ENCODE measurements around the gene ZNF213. TPM values are rescaled to one million over a fixed set of nuclear protein-coding genes. Genes with fewer than 3 reads are reported as not detected.

The ZNF213 gene, protein sequence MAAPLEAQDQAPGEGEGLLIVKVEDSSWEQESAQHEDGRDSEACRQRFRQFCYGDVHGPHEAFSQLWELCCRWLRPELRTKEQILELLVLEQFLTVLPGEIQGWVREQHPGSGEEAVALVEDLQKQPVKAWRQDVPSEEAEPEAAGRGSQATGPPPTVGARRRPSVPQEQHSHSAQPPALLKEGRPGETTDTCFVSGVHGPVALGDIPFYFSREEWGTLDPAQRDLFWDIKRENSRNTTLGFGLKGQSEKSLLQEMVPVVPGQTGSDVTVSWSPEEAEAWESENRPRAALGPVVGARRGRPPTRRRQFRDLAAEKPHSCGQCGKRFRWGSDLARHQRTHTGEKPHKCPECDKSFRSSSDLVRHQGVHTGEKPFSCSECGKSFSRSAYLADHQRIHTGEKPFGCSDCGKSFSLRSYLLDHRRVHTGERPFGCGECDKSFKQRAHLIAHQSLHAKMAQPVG
- total RNA-seq: 6.6 and 14.6 TPM in 2 replicates

DNA sequence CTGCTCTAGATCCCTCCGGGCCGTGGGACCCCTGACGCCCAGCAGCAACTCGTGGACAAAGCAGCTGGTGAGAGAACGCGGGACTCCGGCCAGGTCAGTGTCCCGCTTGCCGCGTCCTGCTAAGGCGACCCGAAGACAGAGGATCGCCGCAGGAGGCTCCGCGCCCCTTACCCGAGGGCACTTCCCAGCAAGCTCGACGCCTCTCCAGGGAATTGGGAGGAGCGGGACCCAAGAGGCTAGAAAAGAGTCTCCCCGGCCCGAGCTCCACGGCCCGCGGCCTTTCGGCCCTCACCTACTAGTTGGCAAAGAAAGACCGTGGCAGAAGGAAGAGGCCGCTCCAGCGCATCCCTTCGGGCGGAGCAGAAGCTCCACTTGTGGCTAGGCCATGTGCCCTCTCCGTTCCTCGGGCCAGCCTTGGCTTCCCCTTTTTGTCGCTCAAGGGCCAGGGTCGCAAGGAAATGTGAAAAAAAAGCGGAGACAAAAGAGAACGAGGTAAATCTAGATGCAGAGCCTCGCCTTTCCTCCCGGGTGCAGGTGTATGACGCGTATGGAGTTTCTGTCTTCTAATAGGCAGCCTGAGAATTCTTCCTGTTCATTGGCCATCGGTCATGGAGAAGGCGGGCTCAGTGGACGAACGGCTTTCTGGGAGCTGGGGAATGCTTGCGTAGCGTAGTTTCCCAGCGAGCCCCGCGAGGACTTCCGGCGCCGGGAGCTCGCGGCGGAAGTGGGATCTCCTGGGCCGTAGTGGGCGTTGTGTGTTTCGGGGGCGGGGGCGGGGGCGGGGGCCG is at the start of gene ZNF213:
Gene ZNF213, plus strand, starts transcription at position 692 of the 788 bp plus-strand sequence. CDS start 2,252 bp downstream, outside the sequence.
- DNase-seq: peak; percentile 99

DNA sequence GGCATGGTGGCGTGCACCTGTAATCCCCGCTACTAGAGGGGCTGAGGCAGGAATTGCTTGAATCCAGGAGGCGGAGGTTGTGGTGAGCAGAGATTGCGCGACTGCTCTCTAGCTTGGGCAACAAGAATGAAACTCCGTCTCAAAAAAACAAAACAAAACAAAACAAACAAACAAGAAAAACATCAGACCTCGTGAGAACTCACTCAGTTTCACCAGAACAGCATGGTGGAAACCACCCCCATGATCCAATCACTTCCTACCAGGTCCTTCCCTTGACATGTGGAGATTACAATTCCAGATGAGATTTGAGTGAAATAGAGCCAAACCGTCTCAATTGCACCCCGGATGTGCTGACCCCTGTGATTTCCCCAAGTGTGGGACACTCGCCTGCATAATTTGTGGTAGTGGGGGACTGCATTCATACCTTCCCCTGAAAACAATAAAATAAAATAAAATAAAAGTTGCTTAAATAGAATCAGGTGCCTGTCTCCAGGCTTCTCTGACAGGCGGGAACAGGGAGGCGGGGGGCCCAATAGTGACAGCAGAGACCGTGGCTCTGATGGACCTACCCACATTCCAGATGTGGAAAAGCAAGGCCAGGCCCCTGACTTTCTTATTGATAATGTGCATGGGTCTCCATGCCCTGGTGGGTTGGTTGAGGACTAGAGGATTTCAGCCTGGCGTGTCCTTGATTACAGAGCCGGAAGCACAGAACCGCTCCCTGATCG is 48.8 kb upstream of the ZNF213 start:
- no peak for DNase-seq

DNA sequence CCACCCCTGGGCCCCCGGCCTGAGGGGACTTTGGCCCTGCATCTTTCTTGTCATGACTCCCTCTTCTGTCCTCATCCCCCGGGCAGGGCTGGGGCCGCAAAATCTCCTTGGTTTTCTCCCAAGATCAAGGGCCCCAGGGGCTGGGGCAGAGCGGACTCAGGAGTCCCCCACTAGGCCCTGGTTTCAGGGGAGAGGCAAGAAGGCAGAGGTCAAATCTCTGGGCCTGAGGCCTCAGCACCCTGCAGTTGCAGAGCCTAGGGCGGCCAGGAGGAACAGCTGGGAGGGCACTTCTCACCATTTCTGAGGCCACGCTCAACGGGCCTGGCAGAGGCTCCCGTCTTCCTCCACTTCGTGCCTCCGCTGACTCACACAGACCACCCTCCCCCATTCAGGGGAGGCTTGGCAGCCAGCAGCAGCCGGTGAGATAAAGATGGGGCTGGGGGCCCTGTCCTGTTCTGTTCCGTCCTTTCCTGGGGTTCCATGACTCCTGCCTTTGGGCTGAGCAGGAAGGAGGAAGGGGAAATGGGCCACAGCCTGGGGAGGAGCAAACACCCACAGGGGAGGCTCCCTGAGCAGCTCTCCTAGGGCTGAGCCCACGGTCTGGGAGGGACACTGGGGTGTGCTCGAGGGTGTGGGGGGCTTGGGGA is 48.1 kb upstream of the ZNF213 start:
- DNase-seq: peak; percentile 71

DNA sequence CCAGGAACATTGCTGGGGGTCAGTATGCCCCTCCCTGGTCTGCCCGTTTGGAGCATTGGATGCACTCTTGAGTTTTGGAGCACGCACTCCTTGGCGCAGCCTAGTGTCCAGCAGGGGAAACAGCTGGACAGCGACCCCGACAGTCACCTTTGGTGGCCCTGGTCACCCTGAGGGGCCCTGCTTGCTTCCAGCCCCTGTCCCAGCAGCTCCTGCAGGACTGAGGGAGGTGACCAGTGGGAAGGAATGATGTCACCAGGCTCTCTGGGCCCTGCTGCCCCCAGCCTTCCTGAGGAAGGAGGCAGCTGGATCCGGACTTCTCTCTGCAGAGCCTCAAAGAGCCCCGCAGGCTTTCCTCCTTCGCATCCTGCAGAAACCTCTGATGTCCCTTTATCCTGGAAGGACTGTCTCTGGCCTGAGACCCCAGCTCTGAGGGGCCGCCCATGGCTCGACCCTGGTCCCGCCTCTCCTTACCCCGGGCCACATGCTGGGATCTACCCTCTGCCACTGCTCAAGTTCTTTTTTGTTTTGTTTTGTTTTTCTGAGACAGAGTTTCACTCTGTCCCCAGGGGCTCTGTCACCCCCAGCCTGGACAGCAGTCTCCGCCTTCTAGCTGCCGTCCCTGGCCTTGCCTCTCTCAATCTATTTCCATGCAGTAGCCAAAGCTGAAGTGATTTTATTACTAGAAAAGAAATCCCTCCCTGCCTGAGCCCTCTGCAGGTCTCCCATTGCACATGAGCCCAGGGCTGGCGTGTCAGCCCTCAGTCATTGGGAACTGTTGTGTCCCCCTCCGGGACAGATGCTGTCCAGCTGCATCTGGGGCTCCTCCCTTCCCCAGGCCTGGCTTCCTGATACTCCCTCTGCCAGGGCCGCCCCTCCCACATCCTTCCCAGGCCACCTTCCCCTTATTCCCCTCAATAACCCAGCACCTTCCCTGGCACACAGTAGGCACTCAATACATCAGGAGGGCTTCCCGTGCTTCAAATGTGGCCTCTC is 47.3 kb upstream of the ZNF213 start:
- DNase-seq: peak; percentile 91

GRCh38 chr16:3088450-3088849 is 46.4 kb upstream of the ZNF213 start:
- DNase-seq: no peak

DNA sequence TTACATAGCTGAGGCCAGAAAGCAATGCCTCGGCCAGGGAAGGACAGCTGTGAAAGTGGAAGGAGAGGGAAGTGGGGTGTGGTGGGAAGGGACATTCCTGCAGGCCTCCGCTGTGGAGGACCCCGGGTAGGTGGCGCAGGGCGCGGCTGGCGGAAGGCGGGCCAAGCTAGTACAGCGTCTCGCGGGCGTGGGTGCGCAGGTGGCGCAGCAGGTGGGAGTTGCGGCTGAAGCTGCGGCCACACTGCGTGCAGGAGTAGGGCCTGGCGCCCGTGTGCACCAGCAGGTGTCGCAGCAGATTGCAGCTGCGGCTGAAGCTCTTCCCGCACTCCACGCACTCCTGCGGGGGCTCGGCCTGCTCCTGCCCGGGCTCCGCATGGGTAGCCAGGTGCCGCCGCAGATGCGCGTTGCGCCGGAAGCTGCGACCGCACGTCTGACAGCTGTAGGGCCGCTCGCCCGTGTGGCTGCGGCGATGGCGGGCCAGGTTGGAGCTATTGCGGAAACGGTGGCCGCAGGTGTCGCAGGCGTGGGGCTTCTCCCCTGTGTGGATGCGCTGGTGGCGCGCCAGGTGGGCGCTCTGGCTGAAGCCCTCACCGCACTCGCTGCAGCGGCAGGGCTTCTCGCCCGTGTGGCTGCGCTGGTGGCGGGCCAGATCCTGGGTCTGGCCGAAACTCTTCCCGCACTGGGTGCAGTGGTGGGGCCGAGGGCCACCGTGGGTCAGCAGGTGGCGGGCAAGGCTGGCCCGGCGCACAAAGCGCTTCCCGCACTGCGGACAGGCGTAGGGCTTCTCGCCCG is 45.7 kb upstream of the ZNF213 start:
- no peak for DNase-seq

- no peak for DNase-seq
These were observed 44.9 kb upstream of the ZNF213 start for GRCh38 chr16:3089717-3090592.

- DNase-seq: no peak
These were observed 43.3 kb upstream of the ZNF213 start for GRCh38 chr16:3091551-3091950.

- no peak for DNase-seq
These were observed 42.3 kb upstream of the ZNF213 start for GRCh38 chr16:3092501-3092941.

DNA sequence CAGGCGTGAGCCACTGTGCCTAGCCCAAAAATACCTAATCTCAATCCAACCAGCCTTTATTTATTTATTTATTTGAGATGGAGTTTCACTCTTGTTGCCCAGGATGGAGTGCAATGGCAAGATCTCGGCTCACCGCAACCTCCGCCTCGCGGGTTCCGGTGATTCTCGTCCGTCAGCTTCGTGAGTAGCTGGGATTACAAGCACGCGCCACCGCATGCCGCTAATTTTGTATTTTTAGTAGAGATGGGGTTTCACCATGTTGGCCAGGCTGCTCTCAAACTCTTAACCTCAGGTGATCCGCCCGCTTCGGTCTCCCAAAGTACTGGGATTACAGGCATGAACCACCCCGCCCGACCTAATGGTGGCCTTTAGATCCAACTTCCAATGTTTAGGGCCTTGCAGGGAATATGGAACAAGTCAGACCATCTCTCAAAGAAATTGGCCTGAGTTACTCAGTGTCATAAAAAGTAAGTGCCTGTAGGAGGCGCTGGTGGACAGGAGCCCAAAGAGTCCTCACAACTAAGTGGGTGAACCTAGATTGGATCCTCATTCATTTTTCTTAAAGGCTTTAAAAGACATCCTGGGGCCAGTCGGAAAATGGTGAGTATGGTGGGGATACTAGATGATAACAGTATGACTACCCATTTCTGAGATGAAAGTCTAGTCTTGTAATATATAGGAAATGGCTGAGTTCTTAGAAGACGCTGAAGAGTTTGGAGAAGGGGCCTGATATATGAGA is 40.4 kb upstream of the ZNF213 start:
- DNase-seq: peak; percentile 83

GRCh38 chr16:3095869-3096268 is 39.0 kb upstream of the ZNF213 start:
- DNase-seq: peak; percentile 55

DNA sequence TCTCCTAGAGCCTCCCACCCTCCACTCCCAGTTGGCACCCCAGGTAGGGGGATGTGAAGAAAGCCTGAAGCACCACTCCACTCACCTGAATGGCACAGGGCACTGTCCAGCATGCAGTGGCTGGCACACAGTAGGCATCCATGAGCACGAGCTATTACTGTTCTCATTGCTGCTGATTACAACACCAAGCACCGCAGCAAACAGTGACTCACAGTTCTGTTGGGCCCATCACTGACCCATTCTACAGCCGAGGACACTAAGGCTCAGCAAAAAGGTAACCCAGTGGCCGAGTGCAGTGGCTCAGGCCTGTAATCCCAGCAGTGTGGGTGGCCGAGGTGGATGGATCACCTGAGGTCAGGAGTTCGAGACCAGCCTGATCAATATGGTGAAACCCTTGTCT is 38.5 kb upstream of the ZNF213 start:
- DNase-seq: no peak

- DNase-seq: no peak
These were observed 37.6 kb upstream of the ZNF213 start for GRCh38 chr16:3097266-3097665.

- no peak for DNase-seq
These were observed 36.1 kb upstream of the ZNF213 start, which contains the start of gene ZSCAN10 for GRCh38 chr16:3098459-3099394. Gene ZSCAN10 (minus strand): TSS chr16:3099294. CDS start chr16:3092937, 6,357 bp downstream.

DNA sequence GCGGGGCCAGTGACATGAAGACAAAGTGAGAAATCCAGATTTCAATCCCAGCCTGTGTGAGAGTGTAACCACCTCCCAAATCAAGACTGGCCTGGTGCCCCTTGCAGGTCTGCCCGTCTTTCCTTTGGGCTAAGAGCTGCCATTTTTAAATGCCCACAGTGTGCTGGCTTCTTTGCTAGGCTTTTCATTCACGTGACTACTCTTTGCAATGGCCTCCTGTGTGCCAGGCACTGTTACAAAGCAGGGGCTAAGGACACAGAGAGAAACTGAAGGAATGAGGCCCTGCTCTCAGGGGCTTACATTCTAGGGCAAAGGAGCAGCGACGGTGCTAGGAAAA is 35.5 kb upstream of the ZNF213 start:
- DNase-seq: no peak

- peak; percentile 91 for DNase-seq
These were observed 34.9 kb upstream of the ZNF213 start for GRCh38 chr16:3099732-3100499.

Measured in dermis blood vessel endothelial cell (primary cell).